ENCODE data around the gene EFCAB6. TPM values are rescaled to one million over a fixed set of nuclear protein-coding genes. Genes with fewer than 3 reads are reported as not detected.

Gene EFCAB6
- total and polyA plus RNA-seq, 10 of the 15 experiments (the other 5 are each of a cell fraction or from before 2014, with no cell fraction given): 0.05 to 0.42 (median 0.19) TPM

DNA sequence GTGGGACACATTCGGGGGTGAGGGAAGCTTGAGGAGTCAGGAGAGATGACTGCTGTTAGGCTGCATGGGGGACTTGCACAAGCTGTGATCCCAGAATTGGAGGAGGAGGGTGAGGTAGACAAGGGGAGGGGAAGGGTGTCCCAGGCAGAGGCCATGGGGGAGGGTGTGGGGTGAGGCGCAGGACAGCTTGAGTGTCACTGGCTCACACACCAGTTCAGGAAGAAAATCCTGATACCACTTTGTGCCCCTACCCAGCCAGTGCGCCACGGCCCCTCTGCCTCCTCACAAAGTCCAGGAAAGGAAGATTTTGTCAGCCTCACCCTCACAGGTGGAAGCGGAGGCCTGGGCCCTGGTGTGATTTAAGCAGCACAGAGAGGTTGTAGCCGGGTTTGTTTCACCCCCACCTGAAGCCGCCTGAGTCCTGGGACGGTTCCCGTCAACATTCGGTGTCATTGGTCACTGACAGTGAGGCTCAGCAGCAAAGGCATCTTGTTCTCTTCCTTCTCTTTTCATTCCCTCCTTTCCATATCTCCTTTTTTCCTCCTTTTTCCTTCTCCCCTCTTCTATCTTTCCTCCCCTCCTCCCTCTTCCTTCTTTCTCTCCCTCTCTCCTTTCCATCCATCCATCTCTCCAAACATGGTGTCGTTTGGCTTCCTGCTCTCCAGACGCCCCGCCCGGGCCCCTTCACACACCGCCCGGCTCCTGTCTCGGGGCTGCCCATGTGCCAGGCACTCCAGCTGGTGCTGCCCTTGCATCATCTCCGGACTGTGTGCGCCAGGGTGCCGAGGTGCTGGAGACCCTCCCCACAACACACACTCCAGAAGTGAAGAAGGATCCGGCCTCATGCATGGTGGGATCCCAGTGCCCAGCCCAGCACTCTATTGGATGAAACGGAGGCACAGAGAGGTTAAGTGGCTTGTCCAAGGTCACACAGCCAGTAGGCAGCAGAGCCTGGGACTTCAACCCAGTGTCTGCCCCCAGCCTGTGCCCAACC, 311.0 kb downstream of the EFCAB6 start (continued):
- no peak for TF ChIP-seq NFYB (IDR thresholded peaks at IDR 0.05; ENCODE audit: insufficient read depth, low read depth, low read length)
- no peak for TF ChIP-seq ZNF622 (IDR thresholded peaks at IDR 0.05)

DNA sequence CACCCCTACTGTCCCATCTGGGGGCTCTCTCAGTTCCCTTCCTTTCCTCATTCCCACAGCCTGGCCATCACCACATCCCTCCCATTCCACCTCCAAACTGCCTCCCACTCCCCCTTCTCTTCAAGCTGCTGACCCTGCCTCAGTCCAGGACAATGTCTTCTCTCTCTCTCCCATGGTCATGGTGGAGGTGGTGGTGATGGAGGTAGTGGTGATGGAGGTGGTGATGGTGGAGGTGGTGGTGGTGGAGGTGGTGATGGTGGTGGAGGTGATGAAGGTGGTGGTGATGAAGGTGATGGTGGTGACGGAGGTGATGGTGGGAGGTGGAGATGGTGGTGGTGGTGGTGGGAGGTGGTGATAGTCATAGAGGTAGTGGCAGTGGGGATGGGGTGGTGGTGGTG, 313.2 kb downstream of the EFCAB6 start:
- no TSS peak for BruUV-seq (replicated peaks)
- Histone ChIP-seq H3K4me3 (no peak overlapping the region), H3K79me2 (ENCODE audit: control insufficient read depth, insufficient read depth, low read length) (no peaks in the 10 kb centered on the region), H3K9ac (ENCODE audit: control insufficient read depth, insufficient read depth, low read length) (no peak overlapping the region), H3K36me3 (ENCODE audit: control insufficient read depth in 2 of 2, insufficient read depth in 2 of 2, low read length in 1 of 2) (no peaks in the 10 kb centered on the region), H3K9me3 (replicated peaks; ENCODE audit: control insufficient read depth, insufficient read depth, low read length) (no peaks in the 10 kb centered on the region; the same call in 2 of the 3 replicates), H3K4me1 (ENCODE audit: control insufficient read depth, insufficient read depth, low read length) (no peaks in the 10 kb centered on the region), H3K4me2 (ENCODE audit: control insufficient read depth, insufficient read depth) (no peak overlapping the region), H3K27me3 (replicated peaks in 1 of 2; ENCODE audit: control insufficient read depth in 2 of 2, insufficient read depth in 2 of 2, low read length in 1 of 2) (no peaks in the 10 kb centered on the region; a peak in 1 of 4 replicates), H2AFZ (ENCODE audit: control insufficient read depth, low read depth, low read length) (no peak overlapping the region), H3K27ac (ENCODE audit: control insufficient read depth, insufficient read depth) (no peak overlapping the region), H4K20me1 (ENCODE audit: control insufficient read depth, insufficient read depth) (no peaks in the 10 kb centered on the region)
- intact Hi-C loops (cut with micrococcal nuclease; ENCODE audit: unreplicated experiment) (no loop called here), in situ Hi-C loops (cut with MboI) (no loop called here)
- no peak for ATAC-seq
- no peak for DNase-seq (ENCODE audit: low read depth, low spot score)
- ChIA-PET POLR2A (no interaction called here), RAD21 (ENCODE audit: unreplicated experiment) (no interaction called here), SMC1A (ENCODE audit: uncharacterized antibody, unreplicated experiment) (no interaction called here), CTCF (no interaction called here)
- no peak for FAIRE-seq
- TF ChIP-seq HSF1 (IDR thresholded peaks at IDR 0.05; ENCODE audit: low read depth, low read length) (no peak), SRF (IDR thresholded peaks at IDR 0.05; ENCODE audit: low read depth in 2 of 2, low read length in 2 of 2) (no peak), YY1 (IDR thresholded peaks at IDR 0.05; ENCODE audit: low read depth, low read length) (no peak), SP1 (IDR thresholded peaks at IDR 0.05; ENCODE audit: low read depth, low read length) (no peak), NFYB (IDR thresholded peaks at IDR 0.05; ENCODE audit: insufficient read depth, low read depth, low read length) (no peak), CHD2 (IDR thresholded peaks at IDR 0.05; ENCODE audit: borderline replicate concordance, low read depth, low read length) (no peak)
- 20% methylated on average over 1 of the region's 1 CpG for WGBS (ENCODE audit: insufficient coverage, insufficient replicate concordance, low lambda C conversion rate, missing lambda C conversion rate)

All from GM12878 (cell line).